Peyer's patch (tissue), 4 donors: Measurements from ENCODE around the gene AMZ1.

Experiments
- CTCF ChIP-seq, 6 experiments: fragments of 450-650 bp in 4 of 6; fragments of 200-600 bp in 2 of 6; sonication (generic) in 1 of 6; IDR thresholded peaks; one replicate each; pipeline ENCODE4 v1.5.1; 2017 to 2019; ENCODE audit warnings: antibody characterized with exemption in 6 of 6, mild to moderate bottlenecking in 3 of 6, moderate library complexity in 1 of 6
- POLR2A ChIP-seq, 2 donors: fragments of 450-650 bp; IDR thresholded peaks; one replicate each; pipeline ENCODE4 v1.5.1; 2017; ENCODE audit warnings: antibody characterized with exemption in 2 of 2, mild to moderate bottlenecking in 2 of 2, moderate library complexity in 2 of 2

- TF ChIP-seq CTCF (IDR thresholded peaks at IDR 0.05) (no peak), POLR2A (IDR thresholded peaks at IDR 0.05) (no peak)
These were observed 33.9 kb upstream of the AMZ1 start for GRCh38 chr7:2654059-2654458.
